DND-41 (cell line): Measurements from ENCODE around the gene NAXD.

ENCODE experiments used
- ATAC-seq: fragments of 200-7000 bp; cut with Tn5 transposase; 3 replicates; pipeline ENCODE4 v1.9.1; 2021; ENCODE audit warnings: low read depth; ENCODE audit not compliant: insufficient read depth
- DNase-seq: peaks from one replicate; pipeline ENCODE4 v3.0.0-alpha.2; 2020
- H2AFZ ChIP-seq: 2 replicates; pipeline ENCODE4 v1.6.0; 2012; ENCODE audit warnings: low read depth, low read length
- H3K27ac ChIP-seq: 2 replicates; pipeline ENCODE4 v1.5.1; 2012; ENCODE audit warnings: low read length, inconsistent platforms
- H3K27me3 ChIP-seq: fragments of 200-600 bp; sonication (generic); 2 replicates; pipeline ENCODE4 v1.6.0; 2012; ENCODE audit warnings: low read length, mild to moderate bottlenecking, inconsistent platforms; ENCODE audit not compliant: insufficient read depth, poor library complexity
- H3K36me3 ChIP-seq: 2 replicates; pipeline ENCODE4 v1.5.1; 2012; ENCODE audit warnings: low read length, inconsistent platforms; ENCODE audit not compliant: insufficient read depth
- H3K4me1 ChIP-seq: 2 replicates; pipeline ENCODE4 v1.5.1; 2012; ENCODE audit warnings: mild to moderate bottlenecking, low read length; ENCODE audit not compliant: insufficient read depth
- H3K4me2 ChIP-seq: 2 replicates; pipeline ENCODE4 v1.6.0; 2012; ENCODE audit warnings: mild to moderate bottlenecking, moderate library complexity, low read length, inconsistent platforms; ENCODE audit not compliant: insufficient read depth
- H3K4me3 ChIP-seq, 2 experiments: fragments of 200-600 bp in 1 of 2; shearing (Covaris generic) in 1 of 2; 2 replicates each; pipeline ENCODE4 v1.5.1; 2012 to 2016; ENCODE audit warnings: inconsistent platforms in 2 of 2, low read length in 2 of 2, mild to moderate bottlenecking in 2 of 2, low read depth in 1 of 2, moderate library complexity in 1 of 2
- H3K79me2 ChIP-seq: 2 replicates; pipeline ENCODE4 v1.6.0; 2012; ENCODE audit warnings: low read length, inconsistent platforms; ENCODE audit not compliant: insufficient read depth
- H3K9ac ChIP-seq: 2 replicates; pipeline ENCODE4 v1.6.0; 2012; ENCODE audit warnings: low read depth, mild to moderate bottlenecking, inconsistent platforms, low read length, moderate library complexity
- H3K9me3 ChIP-seq: 2 replicates; pipeline ENCODE4 v1.5.1; 2012; ENCODE audit warnings: low read length, moderate library complexity, mild to moderate bottlenecking, inconsistent platforms; ENCODE audit not compliant: insufficient read depth, severe bottlenecking
- H4K20me1 ChIP-seq: 2 replicates; pipeline ENCODE4 v1.6.0; 2012; ENCODE audit warnings: low read length; ENCODE audit not compliant: insufficient read depth
- CTCF ChIP-seq: IDR thresholded peaks from 2 replicates; pipeline ENCODE4 v1.5.1; 2012; ENCODE audit warnings: borderline replicate concordance, low read length, moderate library complexity, mild to moderate bottlenecking; ENCODE audit not compliant: poor library complexity, severe bottlenecking; ENCODE audit errors: extremely low read depth
- EZH2 ChIP-seq: IDR thresholded peaks from 3 replicates; pipeline ENCODE4 v1.6.1; 2012; ENCODE audit warnings: borderline replicate concordance, low read depth, mild to moderate bottlenecking, moderate library complexity, low read length, inconsistent platforms; ENCODE audit not compliant: severe bottlenecking

NAXD gene

GRCh38 chr13:110570886-110571285, 44.5 kb upstream of the NAXD start:
- Histone ChIP-seq H4K20me1 (0 out of 2 replicates have a peak, but pooled peaks cover 5% of the 10 kb centered on the region), H3K79me2 (no peaks in the 10 kb centered on the region), H3K4me3 (no peak overlapping the region), H2AFZ (no peak overlapping the region), H3K9ac (no peak overlapping the region), H3K9me3 (no peaks in the 10 kb centered on the region), H3K27ac (no peak overlapping the region), H3K4me1 (no peaks in the 10 kb centered on the region), H3K27me3 (peaks cover 40% of the 10 kb centered on the region), H3K36me3 (no peaks in the 10 kb centered on the region), H3K4me2 (no peak overlapping the region)
- no peak for ATAC-seq
- TF ChIP-seq EZH2 (no peak), CTCF (no peak)
- DNase-seq: no peak

GRCh38 chr13:110571896-110572777, 43.2 kb upstream of the NAXD start:
- Histone ChIP-seq H3K79me2 (no peaks in the 10 kb centered on the region), H3K27ac (no peak overlapping the region), H3K27me3 (peaks cover 45% of the 10 kb centered on the region), H4K20me1 (0 out of 2 replicates have a peak, but pooled peaks cover 5% of the 10 kb centered on the region), H2AFZ (no peak overlapping the region), H3K9me3 (no peaks in the 10 kb centered on the region), H3K4me1 (no peaks in the 10 kb centered on the region), H3K4me3 (no peak overlapping the region), H3K9ac (no peak overlapping the region), H3K4me2 (no peak overlapping the region), H3K36me3 (no peaks in the 10 kb centered on the region)
- DNase-seq (no peak), ATAC-seq (no peak)
- TF ChIP-seq EZH2 (no peak), CTCF (no peak)

- no peak overlapping the region for H3K9ac ChIP-seq
- no peak overlapping the region for H3K4me3 ChIP-seq
- H3K4me2 ChIP-seq: no peak overlapping the region
- no peak overlapping the region for H2AFZ ChIP-seq
- no peak overlapping the region for H3K27ac ChIP-seq
- no peaks in the 10 kb centered on the region for H3K9me3 ChIP-seq
- DNase-seq: no peak
- H3K36me3 ChIP-seq: no peaks in the 10 kb centered on the region
- H3K79me2 ChIP-seq: no peaks in the 10 kb centered on the region
- TF ChIP-seq CTCF (no peak), EZH2 (no peak)
- no peaks in the 10 kb centered on the region for H3K4me1 ChIP-seq
- no peak for ATAC-seq
- H4K20me1 ChIP-seq: 0 out of 2 replicates have a peak, but pooled peaks cover 5% of the 10 kb centered on the region
- H3K27me3 ChIP-seq: peaks cover 45% of the 10 kb centered on the region
These were observed 42.6 kb upstream of the NAXD start for GRCh38 chr13:110572778-110573118.
